ENCODE results near the gene OBSCN. TPM values are rescaled to one million over a fixed set of nuclear protein-coding genes. Genes with fewer than 3 reads are reported as not detected.
"Not testable (repeated sequence)": the region's sequence is repeated elsewhere in the genome, so short reads cannot be mapped to it uniquely, and the experiment has no call there.

The OBSCN gene
- total RNA-seq, 2 experiments from 2014 or later: 12.3 to 14.4 TPM

- Mint-ChIP-seq H3K4me3 (no peak overlapping the region), H3K27me3 (ENCODE audit: low read depth) (no peaks in the 10 kb centered on the region), H3K36me3 (ENCODE audit: low read depth) (no peaks in the 10 kb centered on the region), H3K9me3 (ENCODE audit: insufficient read depth) (no peaks in the 10 kb centered on the region), H3K4me1 (ENCODE audit: low read depth) (peaks cover 14% of the 10 kb centered on the region), H3K27ac (no peak overlapping the region)
- no peak for DNase-seq
- POLR2A ChIA-PET: interaction anchor here (0.6 kb wide), 1 partner anchor 100 kb away, joined by 3 read pairs; no protein-coding TSS in a partner anchor
- CTCF ChIA-PET: no interaction called here
- no peak for ATAC-seq
Observed at GRCh38 chr1:228181645-228182034, 26.2 kb upstream of the OBSCN start.

DNA sequence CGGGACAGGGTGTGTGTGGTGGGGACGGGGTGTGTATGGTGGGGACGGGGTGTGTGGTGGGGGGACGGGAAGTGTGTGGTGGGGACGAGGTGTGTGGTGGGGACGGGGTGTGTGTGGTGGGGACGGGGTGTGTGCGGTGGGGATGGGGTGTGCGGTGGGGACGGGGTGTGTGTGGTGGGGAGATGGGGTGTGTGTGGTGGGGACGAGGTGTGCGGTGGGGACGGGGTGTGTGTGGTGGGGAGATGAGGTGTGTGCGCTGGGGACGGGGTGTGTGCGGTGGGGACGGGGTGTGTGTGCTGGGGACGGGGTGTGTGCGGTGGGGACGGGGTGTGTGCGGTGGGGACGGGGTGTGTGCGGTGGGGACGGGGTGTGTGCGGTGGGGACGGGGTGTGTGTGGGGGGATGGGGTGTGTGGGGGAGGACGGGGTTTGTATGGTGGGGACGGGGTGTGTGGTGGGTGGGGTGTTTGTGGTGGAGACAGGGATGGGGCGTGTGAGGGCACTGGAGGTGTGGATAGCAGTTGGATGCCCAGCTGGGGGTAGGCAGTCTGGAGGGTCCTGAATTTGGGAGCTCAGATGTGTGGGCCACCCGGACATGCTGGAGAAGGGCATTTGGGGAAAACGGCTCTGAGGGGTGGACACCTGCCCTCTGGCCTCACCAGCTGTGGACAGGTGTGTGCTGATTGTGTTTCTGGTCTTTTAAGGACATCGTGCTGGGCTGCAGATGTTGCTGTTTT lies 25.4 kb upstream of the OBSCN start:
- H3K27ac Mint-ChIP-seq: no peak overlapping the region
- H3K27me3 Mint-ChIP-seq (ENCODE audit: low read depth): no peaks in the 10 kb centered on the region

DNA sequence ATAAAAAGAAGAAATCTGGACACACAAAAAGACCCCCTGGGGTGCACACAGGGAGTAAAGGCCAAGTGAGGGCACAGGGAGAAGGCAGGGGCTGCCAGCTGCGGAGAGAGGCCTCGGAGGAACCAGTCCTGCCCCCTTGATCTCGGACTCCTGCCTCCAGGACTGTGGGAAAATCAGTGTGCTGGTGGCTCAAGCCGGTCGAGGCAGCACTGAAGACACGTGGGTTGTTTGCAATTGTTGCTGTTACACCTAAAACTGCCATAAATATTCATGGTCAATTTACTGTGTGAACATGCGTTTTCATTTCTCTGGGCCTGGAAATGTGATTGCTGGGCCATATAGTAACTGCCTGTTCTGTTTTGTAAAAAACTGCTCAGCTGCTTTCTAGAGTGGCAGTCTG lies 23.7 kb upstream of the OBSCN start:
- ChIA-PET POLR2A (no interaction called here), CTCF (no interaction called here)
- H3K27me3 Mint-ChIP-seq (ENCODE audit: low read depth): no peaks in the 10 kb centered on the region
- H3K27ac Mint-ChIP-seq: no peak overlapping the region
- H3K9me3 Mint-ChIP-seq (ENCODE audit: insufficient read depth): no peaks in the 10 kb centered on the region
- ATAC-seq (no peak), DNase-seq (no peak)
- H3K4me1 Mint-ChIP-seq (ENCODE audit: low read depth): peaks cover 20% of the 10 kb centered on the region
- H3K36me3 Mint-ChIP-seq (ENCODE audit: low read depth): no peaks in the 10 kb centered on the region
- no peak overlapping the region for H3K4me3 Mint-ChIP-seq

More for the DNA sequence above, 25.4 kb upstream of the OBSCN start:
- POLR2A ChIA-PET: no interaction called here
- H3K4me1 Mint-ChIP-seq (ENCODE audit: low read depth): peaks cover 14% of the 10 kb centered on the region
- no peak for ATAC-seq
- DNase-seq: no peak
- no peak overlapping the region for H3K4me3 Mint-ChIP-seq
- H3K9me3 Mint-ChIP-seq (ENCODE audit: insufficient read depth): no peaks in the 10 kb centered on the region
- H3K36me3 Mint-ChIP-seq (ENCODE audit: low read depth): no peaks in the 10 kb centered on the region
- CTCF ChIA-PET: no interaction called here

DNA sequence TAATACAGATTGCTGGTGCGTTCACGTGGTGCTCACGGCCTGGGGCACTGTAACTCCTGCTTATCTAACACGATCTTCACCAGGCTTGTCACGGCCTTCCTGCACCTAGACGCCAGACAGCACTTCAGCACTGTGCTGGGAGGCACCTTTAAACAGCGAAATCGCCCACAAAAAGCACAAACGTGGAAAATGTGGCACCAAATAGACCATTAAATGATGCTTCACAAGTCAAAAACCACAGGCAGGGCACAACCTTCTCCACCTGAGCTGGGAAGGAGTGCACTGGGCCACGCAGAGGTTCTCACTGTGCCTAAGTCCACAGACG lies 22.2 kb upstream of the OBSCN start:
- Mint-ChIP-seq H3K4me3 (no peak overlapping the region), H3K9me3 (ENCODE audit: insufficient read depth) (no peaks in the 10 kb centered on the region), H3K36me3 (ENCODE audit: low read depth) (no peaks in the 10 kb centered on the region), H3K4me1 (ENCODE audit: low read depth) (peaks cover 18% of the 10 kb centered on the region), H3K27me3 (ENCODE audit: low read depth) (no peaks in the 10 kb centered on the region), H3K27ac (peak overlapping the region; percentile 10)
- POLR2A ChIA-PET: no interaction called here
- peak; percentile 48 for DNase-seq
- CTCF ChIA-PET: no interaction called here
- peak; percentile 86 for ATAC-seq

GRCh38 chr1:228188249-228188648 lies 19.6 kb upstream of the OBSCN start:
- H3K27me3 Mint-ChIP-seq (ENCODE audit: low read depth); H3K4me3 Mint-ChIP-seq; H3K36me3 Mint-ChIP-seq (ENCODE audit: low read depth); H3K27ac Mint-ChIP-seq; DNase-seq; H3K9me3 Mint-ChIP-seq (ENCODE audit: insufficient read depth); ATAC-seq; POLR2A ChIA-PET: not testable (repeated sequence)
- CTCF ChIA-PET: interaction anchor here (1.0 kb wide), 1 partner anchor 57 kb away, joined by 3 read pairs; no protein-coding TSS in a partner anchor
- H3K4me1 Mint-ChIP-seq (ENCODE audit: low read depth): peaks cover 16% of the 10 kb centered on the region

DNA sequence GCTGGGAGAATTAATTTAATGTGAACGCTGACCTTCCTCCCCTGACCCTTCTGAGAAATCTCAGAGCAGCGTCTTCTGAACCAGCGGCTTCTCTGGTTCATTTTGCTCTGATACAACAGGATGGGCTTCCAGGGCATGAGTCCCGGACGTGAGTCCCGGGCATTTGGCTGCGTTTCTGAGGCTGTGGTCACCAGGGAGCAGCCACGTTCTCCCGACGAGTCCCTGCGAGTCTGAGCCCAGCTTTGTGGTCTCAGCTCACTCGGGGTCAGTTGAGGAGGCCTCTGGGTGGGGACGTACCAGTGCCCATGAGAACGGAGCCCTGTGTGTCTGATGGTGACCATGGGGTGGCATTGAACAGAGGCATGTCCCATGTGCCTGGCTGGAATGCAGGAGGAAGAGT lies 17.7 kb upstream of the OBSCN start:
- Mint-ChIP-seq H3K27me3 (ENCODE audit: low read depth) (no peaks in the 10 kb centered on the region), H3K4me3 (no peak overlapping the region), H3K9me3 (ENCODE audit: insufficient read depth) (no peaks in the 10 kb centered on the region), H3K27ac (no peak overlapping the region), H3K36me3 (ENCODE audit: low read depth) (no peaks in the 10 kb centered on the region), H3K4me1 (ENCODE audit: low read depth) (peaks cover 15% of the 10 kb centered on the region)
- no peak for DNase-seq
- POLR2A ChIA-PET: no interaction called here
- ATAC-seq: no peak
- CTCF ChIA-PET: no interaction called here

DNA sequence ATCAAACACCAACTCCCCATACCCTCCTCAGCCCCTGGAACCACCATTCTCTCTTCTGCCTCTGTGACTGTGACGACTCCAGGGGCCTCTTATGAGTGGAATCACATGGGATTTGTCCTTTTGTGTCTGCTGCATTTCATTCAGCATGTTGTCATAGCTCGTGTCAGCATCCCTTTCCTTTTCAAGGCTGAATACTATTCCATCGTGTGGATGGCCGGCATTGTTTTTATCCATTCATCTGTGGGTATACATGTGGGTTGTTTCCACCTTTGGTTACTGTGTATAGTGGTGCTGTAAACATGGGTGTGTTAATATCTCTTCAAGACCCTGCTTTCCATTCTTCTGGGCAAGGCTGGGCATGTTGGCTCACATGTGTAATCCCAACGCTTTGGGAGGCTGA lies 17.1 kb upstream of the OBSCN start:
- CTCF ChIA-PET: no interaction called here
- no peak overlapping the region for H3K27ac Mint-ChIP-seq
- no peaks in the 10 kb centered on the region for H3K36me3 Mint-ChIP-seq (ENCODE audit: low read depth)

GRCh38 chr1:228194436-228194835 lies 13.4 kb upstream of the OBSCN start:
- POLR2A ChIA-PET: no interaction called here
- CTCF ChIA-PET: no interaction called here
- no peaks in the 10 kb centered on the region for H3K27me3 Mint-ChIP-seq (ENCODE audit: low read depth)

More for the DNA sequence above, 17.1 kb upstream of the OBSCN start:
- POLR2A ChIA-PET: no interaction called here
- no peak for ATAC-seq
- Mint-ChIP-seq H3K4me3 (no peak overlapping the region), H3K4me1 (ENCODE audit: low read depth) (peaks cover 9% of the 10 kb centered on the region), H3K9me3 (ENCODE audit: insufficient read depth) (no peaks in the 10 kb centered on the region), H3K27me3 (ENCODE audit: low read depth) (no peaks in the 10 kb centered on the region)
- no peak for DNase-seq

GRCh38 chr1:228194921-228195812 lies 12.7 kb upstream of the OBSCN start:
- CTCF ChIA-PET: no interaction called here
- Mint-ChIP-seq H3K4me1 (ENCODE audit: low read depth) (no peaks in the 10 kb centered on the region), H3K9me3 (ENCODE audit: insufficient read depth) (peaks cover 11% of the 10 kb centered on the region), H3K27ac (no peak overlapping the region), H3K27me3 (ENCODE audit: low read depth) (no peaks in the 10 kb centered on the region), H3K36me3 (ENCODE audit: low read depth) (peaks cover 12% of the 10 kb centered on the region), H3K4me3 (no peak overlapping the region)
- ATAC-seq (no peak), DNase-seq (no peak)
- POLR2A ChIA-PET: no interaction called here

More at GRCh38 chr1:228194436-228194835, 13.4 kb upstream of the OBSCN start:
- peaks cover 11% of the 10 kb centered on the region for H3K36me3 Mint-ChIP-seq (ENCODE audit: low read depth)
- H3K9me3 Mint-ChIP-seq (ENCODE audit: insufficient read depth): peaks cover 8% of the 10 kb centered on the region
- no peak for DNase-seq
- ATAC-seq: no peak
- no peak overlapping the region for H3K27ac Mint-ChIP-seq
- no peak overlapping the region for H3K4me3 Mint-ChIP-seq
- no peaks in the 10 kb centered on the region for H3K4me1 Mint-ChIP-seq (ENCODE audit: low read depth)

DNA sequence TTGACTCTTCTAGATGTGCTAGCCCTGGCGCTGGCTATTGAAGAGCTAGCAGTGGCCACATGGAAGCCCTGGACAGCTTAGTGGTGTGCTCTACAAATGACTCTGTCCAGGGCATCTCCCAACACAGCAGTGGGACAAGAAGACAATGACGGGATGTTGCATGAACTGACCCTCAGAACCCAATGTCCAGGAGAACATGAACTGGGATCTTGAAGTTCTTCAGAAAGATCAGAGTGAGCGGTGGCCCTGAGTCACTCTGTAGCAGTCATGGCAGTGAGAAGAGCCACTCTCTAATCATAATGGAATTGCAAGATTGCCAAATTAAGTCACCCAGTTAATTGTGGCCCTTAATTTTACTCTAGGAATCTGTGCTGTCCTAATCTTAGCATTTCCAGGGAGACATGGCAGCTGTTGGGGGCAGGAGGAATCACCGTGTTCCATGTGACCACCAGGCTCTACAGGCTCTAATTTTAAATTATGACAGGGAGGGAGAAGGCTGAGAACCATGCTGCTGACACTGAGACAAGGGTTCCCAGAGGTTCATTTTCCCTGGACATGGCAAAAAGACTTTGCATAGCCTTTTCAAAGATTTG lies 10.2 kb upstream of the OBSCN start:
- DNase-seq (no peak), ATAC-seq (no peak)
- Mint-ChIP-seq H3K4me1 (ENCODE audit: low read depth) (no peaks in the 10 kb centered on the region), H3K27me3 (ENCODE audit: low read depth) (no peaks in the 10 kb centered on the region), H3K36me3 (ENCODE audit: low read depth) (peaks cover 15% of the 10 kb centered on the region), H3K9me3 (ENCODE audit: insufficient read depth) (peaks cover 11% of the 10 kb centered on the region), H3K27ac (no peak overlapping the region), H3K4me3 (no peak overlapping the region)
- ChIA-PET POLR2A (no interaction called here), CTCF (interaction anchor here (0.6 kb wide), 1 partner anchor 318 kb away, joined by 3 read pairs; no protein-coding TSS in a partner anchor)

- Mint-ChIP-seq H3K4me3 (no peak overlapping the region), H3K27me3 (ENCODE audit: low read depth) (peaks cover 2% of the 10 kb centered on the region), H3K27ac (no peak overlapping the region), H3K9me3 (ENCODE audit: insufficient read depth) (peaks cover 11% of the 10 kb centered on the region), H3K36me3 (ENCODE audit: low read depth) (peaks cover 15% of the 10 kb centered on the region), H3K4me1 (ENCODE audit: low read depth) (no peaks in the 10 kb centered on the region)
- ChIA-PET POLR2A (no interaction called here), CTCF (interaction anchor here (0.6 kb wide), 1 partner anchor 33 kb away, joined by 4 read pairs; the partner anchor contains the start of gene IBA57)
- ATAC-seq (no peak), DNase-seq (no peak)
Observed at GRCh38 chr1:228198977-228199590, 8.8 kb upstream of the OBSCN start.

DNA sequence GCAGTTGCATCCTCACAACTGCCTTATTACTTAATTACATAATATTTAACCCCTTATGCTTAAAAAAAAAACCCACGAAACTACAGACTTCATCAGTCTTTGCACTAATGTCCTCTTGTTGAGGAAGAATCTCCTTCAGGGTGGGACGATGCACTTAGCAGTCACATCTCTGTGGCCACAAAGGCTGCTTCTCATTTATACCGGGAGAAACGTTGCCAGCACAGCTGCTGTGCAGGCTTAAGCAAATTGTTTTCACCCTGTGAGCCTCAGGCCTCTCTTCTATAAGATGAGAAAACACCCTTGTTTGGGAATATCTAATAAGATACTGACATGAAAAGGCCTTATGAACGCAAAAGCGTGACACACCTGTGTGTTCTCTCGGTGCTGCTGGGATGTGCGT lies 2.9 kb upstream of the OBSCN start:
- H3K4me1 Mint-ChIP-seq (ENCODE audit: low read depth): no peaks in the 10 kb centered on the region
- CTCF ChIA-PET: interaction anchor here (0.7 kb wide), 1 partner anchor 9 kb away, joined by 3 read pairs; no protein-coding TSS in a partner anchor
- peaks cover 7% of the 10 kb centered on the region for H3K27me3 Mint-ChIP-seq (ENCODE audit: low read depth)
- H3K27ac Mint-ChIP-seq: no peak overlapping the region
- peaks cover 3% of the 10 kb centered on the region for H3K36me3 Mint-ChIP-seq (ENCODE audit: low read depth)
- POLR2A ChIA-PET: no interaction called here
- DNase-seq (no peak), ATAC-seq (no peak)
- H3K9me3 Mint-ChIP-seq (ENCODE audit: insufficient read depth): no peaks in the 10 kb centered on the region
- H3K4me3 Mint-ChIP-seq: no peak overlapping the region
